Activated CD4-positive, alpha-beta T cell treated with anti-CD3 and anti-CD28 coated beads, Interleukin-2, amount 10 ng/mL, durations not matched to agents 24 days and 14 days (primary cell): Measurements from ENCODE around the gene PLD1. TPM values are rescaled to one million over a fixed set of nuclear protein-coding genes. Genes with fewer than 3 reads are reported as not detected.

Experiments
- DNase-seq: peaks from one replicate; pipeline ENCODE4 v3.0.0; 2022
- H3K27ac Mint-ChIP-seq: one replicate; pipeline ENCODE4 v1.8.0; 2022; ENCODE audit warnings: mild to moderate bottlenecking, mixed read lengths
- H3K27me3 Mint-ChIP-seq: one replicate; pipeline ENCODE4 v1.8.0; 2022; ENCODE audit warnings: mixed read lengths
- H3K36me3 Mint-ChIP-seq: one replicate; pipeline ENCODE4 v1.8.0; 2022; ENCODE audit warnings: low read depth, mild to moderate bottlenecking, mixed read lengths
- H3K4me1 Mint-ChIP-seq: one replicate; pipeline ENCODE4 v1.8.0; 2021; ENCODE audit warnings: mixed read lengths
- H3K4me3 Mint-ChIP-seq: one replicate; pipeline ENCODE4 v1.8.0; 2022; ENCODE audit warnings: mild to moderate bottlenecking, moderate library complexity, mixed read lengths
- H3K9me3 Mint-ChIP-seq: one replicate; pipeline ENCODE4 v1.8.0; 2021; ENCODE audit warnings: mixed read lengths
- intact Hi-C: fragments of 100-400 bp; cut with micrococcal nuclease; formaldehyde crosslinking; loops from one replicate; pipeline ENCODE4 v1.15.1; 2023
- total RNA-seq: library from RNA; stranded (reverse); gene quantifications from 2 replicates; pipeline ENCODE4 v1.2.3, GENCODE V29; 2022

Gene PLD1
- total RNA-seq, 1 donor from 2014 or later, result 0.09 TPM

GRCh38 chr3:171661484-171661883 lies 148.8 kb downstream of the PLD1 start:
- Mint-ChIP-seq H3K36me3 (no peaks in the 10 kb centered on the region), H3K4me3 (no peak overlapping the region), H3K27ac (no peak overlapping the region), H3K27me3 (peaks cover 23% of the 10 kb centered on the region), H3K4me1 (no peaks in the 10 kb centered on the region), H3K9me3 (no peaks in the 10 kb centered on the region)
- intact Hi-C loops, result no loop called here
- no peak for DNase-seq

- H3K4me1 Mint-ChIP-seq, result no peaks in the 10 kb centered on the region
- H3K9me3 Mint-ChIP-seq, result no peaks in the 10 kb centered on the region
- no peak overlapping the region for H3K27ac Mint-ChIP-seq
- no peaks in the 10 kb centered on the region for H3K36me3 Mint-ChIP-seq
- H3K27me3 Mint-ChIP-seq, result peaks cover 20% of the 10 kb centered on the region
- H3K4me3 Mint-ChIP-seq, result no peak overlapping the region
- no peak for DNase-seq
- intact Hi-C loops, result no loop called here
Observed at GRCh38 chr3:171660188-171660587, 150.1 kb downstream of the PLD1 start.

- Mint-ChIP-seq H3K4me3 (no peak overlapping the region), H3K9me3 (no peaks in the 10 kb centered on the region), H3K36me3 (no peaks in the 10 kb centered on the region), H3K4me1 (no peaks in the 10 kb centered on the region), H3K27ac (no peak overlapping the region), H3K27me3 (peaks cover 17% of the 10 kb centered on the region)
- DNase-seq, result no peak
- intact Hi-C loops, result no loop called here
Observed at GRCh38 chr3:171658841-171659240, 151.4 kb downstream of the PLD1 start.

GRCh38 chr3:171654809-171655208 lies 155.5 kb downstream of the PLD1 start:
- H3K27ac Mint-ChIP-seq, result no peak overlapping the region
- no peaks in the 10 kb centered on the region for H3K4me1 Mint-ChIP-seq
- no peak for DNase-seq
- intact Hi-C loops, result no loop called here
- H3K9me3 Mint-ChIP-seq, result no peaks in the 10 kb centered on the region
- H3K36me3 Mint-ChIP-seq, result no peaks in the 10 kb centered on the region
- no peak overlapping the region for H3K4me3 Mint-ChIP-seq
- H3K27me3 Mint-ChIP-seq, result peaks cover 3% of the 10 kb centered on the region

- Mint-ChIP-seq H3K4me1 (no peaks in the 10 kb centered on the region), H3K9me3 (no peaks in the 10 kb centered on the region), H3K4me3 (no peak overlapping the region), H3K36me3 (no peaks in the 10 kb centered on the region), H3K27ac (no peak overlapping the region), H3K27me3 (peaks cover 2% of the 10 kb centered on the region)
- no peak for DNase-seq
- intact Hi-C loops, result no loop called here
Observed at GRCh38 chr3:171654326-171654725, 156.0 kb downstream of the PLD1 start.

GRCh38 chr3:171653701-171654100 lies 156.6 kb downstream of the PLD1 start:
- DNase-seq, result no peak
- Mint-ChIP-seq H3K36me3 (no peaks in the 10 kb centered on the region), H3K9me3 (no peaks in the 10 kb centered on the region), H3K27ac (no peak overlapping the region), H3K4me3 (no peak overlapping the region), H3K27me3 (peaks cover 2% of the 10 kb centered on the region), H3K4me1 (no peaks in the 10 kb centered on the region)
- intact Hi-C loops, result no loop called here

GRCh38 chr3:171652932-171653331 lies 157.4 kb downstream of the PLD1 start:
- no peak overlapping the region for H3K4me3 Mint-ChIP-seq
- peaks cover 2% of the 10 kb centered on the region for H3K27me3 Mint-ChIP-seq
- no peaks in the 10 kb centered on the region for H3K36me3 Mint-ChIP-seq
- intact Hi-C loops, result no loop called here
- H3K4me1 Mint-ChIP-seq, result no peaks in the 10 kb centered on the region
- no peaks in the 10 kb centered on the region for H3K9me3 Mint-ChIP-seq
- H3K27ac Mint-ChIP-seq, result no peak overlapping the region
- no peak for DNase-seq

GRCh38 chr3:171649911-171650592 lies 160.2 kb downstream of the PLD1 start:
- intact Hi-C loops, result loop anchor here (5.0 kb wide), 1 partner anchor 122 kb away; no protein-coding TSS in a partner anchor
- H3K27me3 Mint-ChIP-seq, result no peaks in the 10 kb centered on the region
- DNase-seq, result no peak
- H3K4me1 Mint-ChIP-seq, result no peaks in the 10 kb centered on the region
- H3K27ac Mint-ChIP-seq, result no peak overlapping the region
- H3K36me3 Mint-ChIP-seq, result no peaks in the 10 kb centered on the region
- H3K4me3 Mint-ChIP-seq, result no peak overlapping the region
- H3K9me3 Mint-ChIP-seq, result no peaks in the 10 kb centered on the region

GRCh38 chr3:171649267-171649666 lies 161.0 kb downstream of the PLD1 start:
- DNase-seq, result no peak
- H3K36me3 Mint-ChIP-seq, result no peaks in the 10 kb centered on the region
- no peaks in the 10 kb centered on the region for H3K27me3 Mint-ChIP-seq
- intact Hi-C loops, result loop anchor here (5.0 kb wide), 1 partner anchor 123 kb away; no protein-coding TSS in a partner anchor
- no peak overlapping the region for H3K27ac Mint-ChIP-seq
- H3K4me1 Mint-ChIP-seq, result no peaks in the 10 kb centered on the region
- H3K4me3 Mint-ChIP-seq, result no peak overlapping the region
- no peaks in the 10 kb centered on the region for H3K9me3 Mint-ChIP-seq

- intact Hi-C loops, result loop anchor here (5.0 kb wide), 1 partner anchor 124 kb away; no protein-coding TSS in a partner anchor
- Mint-ChIP-seq H3K36me3 (no peaks in the 10 kb centered on the region), H3K4me3 (no peak overlapping the region), H3K27ac (no peak overlapping the region), H3K27me3 (no peaks in the 10 kb centered on the region), H3K9me3 (no peaks in the 10 kb centered on the region), H3K4me1 (no peaks in the 10 kb centered on the region)
- no peak for DNase-seq
Observed at GRCh38 chr3:171648069-171648468, 162.2 kb downstream of the PLD1 start.

- intact Hi-C loops, result loop anchor here (1.0 to 5.0 kb wide), 2 partner anchors 126 to 695 kb away; no protein-coding TSS in a partner anchor
- H3K36me3 Mint-ChIP-seq, result no peaks in the 10 kb centered on the region
- H3K27me3 Mint-ChIP-seq, result peaks cover 2% of the 10 kb centered on the region
- no peak overlapping the region for H3K27ac Mint-ChIP-seq
- no peaks in the 10 kb centered on the region for H3K4me1 Mint-ChIP-seq
- no peak overlapping the region for H3K4me3 Mint-ChIP-seq
- H3K9me3 Mint-ChIP-seq, result no peaks in the 10 kb centered on the region
- no peak for DNase-seq
Observed at GRCh38 chr3:171646357-171647133, 163.7 kb downstream of the PLD1 start.

- H3K9me3 Mint-ChIP-seq, result no peaks in the 10 kb centered on the region
- no peak overlapping the region for H3K27ac Mint-ChIP-seq
- DNase-seq, result no peak
- H3K4me3 Mint-ChIP-seq, result no peak overlapping the region
- no peaks in the 10 kb centered on the region for H3K4me1 Mint-ChIP-seq
- H3K27me3 Mint-ChIP-seq, result peaks cover 4% of the 10 kb centered on the region
- H3K36me3 Mint-ChIP-seq, result no peaks in the 10 kb centered on the region
- intact Hi-C loops, result loop anchor here (5.0 kb wide), 1 partner anchor 128 kb away; no protein-coding TSS in a partner anchor
Observed at GRCh38 chr3:171644681-171645080, 165.6 kb downstream of the PLD1 start.

GRCh38 chr3:171643681-171644080 lies 166.6 kb downstream of the PLD1 start:
- H3K27ac Mint-ChIP-seq, result no peak overlapping the region
- H3K4me3 Mint-ChIP-seq, result no peak overlapping the region
- H3K4me1 Mint-ChIP-seq, result no peaks in the 10 kb centered on the region
- DNase-seq, result no peak
- H3K36me3 Mint-ChIP-seq, result no peaks in the 10 kb centered on the region
- peaks cover 4% of the 10 kb centered on the region for H3K27me3 Mint-ChIP-seq
- no peaks in the 10 kb centered on the region for H3K9me3 Mint-ChIP-seq
- intact Hi-C loops, result no loop called here

GRCh38 chr3:171643033-171643432 lies 167.2 kb downstream of the PLD1 start:
- Mint-ChIP-seq H3K9me3 (no peaks in the 10 kb centered on the region), H3K4me3 (no peak overlapping the region), H3K4me1 (no peaks in the 10 kb centered on the region), H3K36me3 (no peaks in the 10 kb centered on the region), H3K27ac (no peak overlapping the region), H3K27me3 (peaks cover 4% of the 10 kb centered on the region)
- DNase-seq, result no peak
- intact Hi-C loops, result no loop called here
